ENCODE measurements around the gene NSUN4. TPM values are rescaled to one million over a fixed set of nuclear protein-coding genes. Genes with fewer than 3 reads are reported as not detected.
"Not testable (repeated sequence)": the region's sequence is repeated elsewhere in the genome, so short reads cannot be mapped to it uniquely, and the experiment has no call there.

NSUN4 gene
- total RNA-seq, 4 donors from 2014 or later, result 15.6 to 62.3 (median 22.9) TPM

DNA sequence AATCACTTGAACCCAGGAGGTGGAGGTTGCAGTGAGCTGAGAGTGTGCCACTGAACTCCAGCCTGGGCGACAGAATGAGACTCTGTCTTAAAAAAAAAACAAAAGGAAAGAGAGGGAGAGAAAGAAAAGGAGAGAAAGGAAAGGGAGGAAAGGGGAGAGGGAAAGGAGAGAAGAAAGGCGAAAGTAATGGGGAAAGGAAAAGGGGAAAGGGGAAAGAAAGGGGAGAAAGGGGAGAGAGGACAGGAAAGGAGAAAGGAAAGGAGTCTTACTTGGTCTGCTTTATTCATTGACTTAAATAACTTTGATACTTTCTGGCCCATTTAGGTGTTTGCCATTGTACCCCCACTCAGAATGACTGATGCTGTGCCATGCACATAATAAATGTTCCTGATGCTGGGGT, 11.8 kb downstream of the NSUN4 start:
- intact Hi-C loops (cut with DNase I; ENCODE audit: low total_unique reads), result no loop called here
- 94 to 97% methylated on average over 2 of the region's 2 CpGs for WGBS, 2 donors
- no peak overlapping the region for H3K4me3 ChIP-seq (ENCODE audit: low read depth, poor library complexity, severe bottlenecking)
- DNase-seq (ENCODE audit: low spot score in 2 of 2), result no peak
- TF ChIP-seq POLR2A (IDR thresholded peaks at IDR 0.05), result no peak
- TF ChIP-seq, protein P1, sequence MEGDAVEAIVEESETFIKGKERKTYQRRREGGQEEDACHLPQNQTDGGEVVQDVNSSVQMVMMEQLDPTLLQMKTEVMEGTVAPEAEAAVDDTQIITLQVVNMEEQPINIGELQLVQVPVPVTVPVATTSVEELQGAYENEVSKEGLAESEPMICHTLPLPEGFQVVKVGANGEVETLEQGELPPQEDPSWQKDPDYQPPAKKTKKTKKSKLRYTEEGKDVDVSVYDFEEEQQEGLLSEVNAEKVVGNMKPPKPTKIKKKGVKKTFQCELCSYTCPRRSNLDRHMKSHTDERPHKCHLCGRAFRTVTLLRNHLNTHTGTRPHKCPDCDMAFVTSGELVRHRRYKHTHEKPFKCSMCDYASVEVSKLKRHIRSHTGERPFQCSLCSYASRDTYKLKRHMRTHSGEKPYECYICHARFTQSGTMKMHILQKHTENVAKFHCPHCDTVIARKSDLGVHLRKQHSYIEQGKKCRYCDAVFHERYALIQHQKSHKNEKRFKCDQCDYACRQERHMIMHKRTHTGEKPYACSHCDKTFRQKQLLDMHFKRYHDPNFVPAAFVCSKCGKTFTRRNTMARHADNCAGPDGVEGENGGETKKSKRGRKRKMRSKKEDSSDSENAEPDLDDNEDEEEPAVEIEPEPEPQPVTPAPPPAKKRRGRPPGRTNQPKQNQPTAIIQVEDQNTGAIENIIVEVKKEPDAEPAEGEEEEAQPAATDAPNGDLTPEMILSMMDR (IDR thresholded peaks at IDR 0.05), result no peak

DNA sequence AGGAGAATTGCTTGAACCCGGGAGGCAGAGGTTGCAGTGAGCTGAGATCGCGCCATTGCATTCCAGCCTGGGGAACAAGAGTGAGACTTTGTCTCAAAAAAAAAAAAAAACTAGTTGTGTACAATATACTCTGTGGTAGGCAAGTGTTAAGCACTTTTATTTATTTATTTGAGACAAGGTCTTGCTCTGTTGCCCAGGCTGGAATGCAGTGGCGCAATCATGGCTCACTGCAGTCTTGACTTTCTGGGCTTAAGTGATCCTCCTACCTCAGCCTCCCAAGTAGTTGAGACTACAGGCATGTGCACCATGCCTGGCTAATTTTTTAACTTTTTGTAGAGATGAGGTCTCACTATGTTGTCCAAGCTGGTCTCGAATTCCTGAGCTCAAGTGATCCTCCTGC, 15.3 kb downstream of the NSUN4 start:
- DNase-seq (ENCODE audit: low spot score in 2 of 2); intact Hi-C loops (cut with DNase I; ENCODE audit: low total_unique reads); H3K4me3 ChIP-seq (ENCODE audit: low read depth, poor library complexity, severe bottlenecking): not testable (repeated sequence)
- WGBS, 2 donors, result 88 to 99% methylated on average over 5 of the region's 5 CpGs

DNA sequence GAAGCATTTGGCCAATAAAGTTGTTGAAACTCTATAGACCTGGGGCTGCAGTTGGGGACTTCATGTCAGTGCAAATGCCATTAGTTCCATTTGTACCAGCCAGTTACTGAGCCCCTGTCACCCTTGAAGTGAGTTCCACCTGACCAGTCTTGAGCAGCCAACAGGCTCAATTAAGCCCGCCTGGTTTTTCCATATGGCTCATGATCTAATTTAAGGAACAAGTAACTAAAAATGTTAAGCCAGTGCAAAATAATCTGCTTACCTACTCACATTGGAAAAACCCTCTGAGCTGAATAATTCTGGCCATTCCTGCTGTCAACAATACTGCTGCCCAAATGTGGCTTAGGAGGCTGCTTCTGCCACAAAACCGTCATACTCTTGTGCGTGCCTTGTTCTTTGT, 21.6 kb downstream of the NSUN4 start:
- TF ChIP-seq, protein P1 (IDR thresholded peaks at IDR 0.05), result no peak
- no peak for TF ChIP-seq POLR2A (IDR thresholded peaks at IDR 0.05)
- no peak overlapping the region for H3K4me3 ChIP-seq (ENCODE audit: low read depth, poor library complexity, severe bottlenecking)
- 84 to 88% methylated on average over 3 of the region's 3 CpGs for WGBS, 2 donors
- intact Hi-C loops (cut with DNase I; ENCODE audit: low total_unique reads), result no loop called here
- DNase-seq (ENCODE audit: low spot score in 2 of 2), result no peak

DNA sequence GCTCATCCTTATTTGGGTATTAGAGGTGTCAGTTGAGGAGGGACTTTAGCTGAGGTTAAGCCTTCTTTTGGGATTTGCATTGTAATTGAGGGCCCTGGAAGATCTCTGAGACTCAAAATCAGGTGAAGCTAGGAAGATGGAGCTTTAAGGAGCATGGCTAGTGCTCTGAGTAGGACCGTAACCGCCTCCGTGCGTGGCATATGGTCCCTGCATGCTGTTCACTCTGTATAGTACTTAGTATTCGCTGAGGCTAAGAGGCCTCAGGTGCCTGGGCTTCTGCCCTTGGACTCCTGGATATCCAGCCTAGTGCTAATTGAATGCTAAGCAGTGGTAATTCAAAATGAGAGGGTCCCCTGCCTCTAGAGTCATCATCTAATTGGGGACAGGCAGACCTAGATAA, 22.5 kb downstream of the NSUN4 start:
- 93 to 97% methylated on average over 5 of the region's 5 CpGs for WGBS, 2 donors
- no peak for DNase-seq (ENCODE audit: low spot score in 2 of 2)
- intact Hi-C loops (cut with DNase I; ENCODE audit: low total_unique reads), result no loop called here
- no peak overlapping the region for H3K4me3 ChIP-seq (ENCODE audit: low read depth, poor library complexity, severe bottlenecking)
- TF ChIP-seq POLR2A (IDR thresholded peaks at IDR 0.05), result no peak
- TF ChIP-seq, protein P1 (IDR thresholded peaks at IDR 0.05), result no peak

DNA sequence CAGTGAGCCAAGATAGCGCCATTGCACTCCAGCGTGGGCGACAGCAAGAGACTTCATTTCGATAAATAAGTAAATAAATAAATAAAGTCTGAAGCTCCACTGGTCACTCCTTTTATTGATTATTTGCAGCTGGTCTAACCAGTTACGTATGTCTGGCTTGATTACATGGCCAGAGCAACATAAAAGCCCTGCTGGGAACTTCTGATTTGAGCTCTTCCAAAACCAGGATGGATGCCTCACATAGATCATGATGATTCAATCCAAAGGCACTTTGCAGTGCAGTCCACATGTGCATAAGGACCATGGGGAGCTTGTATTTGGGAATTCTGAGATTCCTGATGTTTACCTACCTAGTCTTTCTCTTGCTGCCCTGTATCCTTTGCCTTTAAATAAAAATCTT, 24.0 kb downstream of the NSUN4 start:
- no peak overlapping the region for H3K4me3 ChIP-seq (ENCODE audit: low read depth, poor library complexity, severe bottlenecking)
- intact Hi-C loops (cut with DNase I; ENCODE audit: low total_unique reads), result no loop called here
- no peak for DNase-seq (ENCODE audit: low spot score in 2 of 2)
- 67 to 92% methylated on average over 5 of the region's 5 CpGs for WGBS, 2 donors
- TF ChIP-seq POLR2A (IDR thresholded peaks at IDR 0.05), result no peak
- TF ChIP-seq, protein P1 (IDR thresholded peaks at IDR 0.05), result no peak

DNA sequence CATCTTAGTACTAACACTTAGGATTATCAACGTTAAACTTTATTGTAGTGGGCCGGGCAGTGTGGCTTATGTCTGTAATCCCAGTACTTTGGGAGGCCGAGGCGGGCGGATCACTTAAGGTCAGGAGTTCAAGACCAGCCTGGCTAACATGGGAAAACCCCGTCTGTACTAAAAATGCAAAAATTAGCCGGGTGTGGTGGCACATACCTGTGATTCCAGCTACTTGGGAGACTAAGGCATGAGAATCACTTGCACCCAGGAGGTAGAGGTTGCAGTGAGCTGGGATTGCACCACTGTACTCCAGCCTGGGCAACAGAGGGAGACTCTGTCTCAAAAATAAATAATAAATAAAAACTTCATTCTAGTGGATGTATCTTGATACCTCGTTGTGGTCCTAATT, 25.2 kb downstream of the NSUN4 start:
- 93 to 96% methylated on average over 8 of the region's 8 CpGs for WGBS, 2 donors
- intact Hi-C loops (cut with DNase I; ENCODE audit: low total_unique reads); DNase-seq (ENCODE audit: low spot score in 2 of 2); H3K4me3 ChIP-seq (ENCODE audit: low read depth, poor library complexity, severe bottlenecking): not testable (repeated sequence)

DNA sequence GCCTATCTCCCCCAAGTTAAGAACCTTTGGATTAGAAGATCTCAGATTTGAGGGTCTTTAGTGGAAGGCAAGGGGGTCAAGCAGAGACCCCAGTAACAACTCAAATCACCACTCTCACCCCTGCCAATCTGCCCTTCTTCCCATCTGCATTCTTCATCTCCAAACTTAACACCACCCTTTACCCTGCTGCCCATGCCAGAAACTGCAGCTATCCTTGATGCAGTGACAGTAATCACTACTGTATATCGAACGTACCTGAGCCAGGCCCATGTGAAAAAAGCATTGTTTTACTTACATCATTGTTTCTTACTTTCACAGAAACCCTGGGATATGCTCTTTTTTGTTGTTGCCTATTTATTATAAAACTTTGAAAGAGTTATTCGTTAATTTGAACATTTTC, 26.5 kb downstream of the NSUN4 start:
- no peak for TF ChIP-seq POLR2A (IDR thresholded peaks at IDR 0.05)
- TF ChIP-seq, protein P1 (IDR thresholded peaks at IDR 0.05), result no peak
- WGBS, 2 donors, result 89% methylated on average over 3 of the region's 3 CpGs
- DNase-seq (ENCODE audit: low spot score in 2 of 2), result no peak
- intact Hi-C loops (cut with DNase I; ENCODE audit: low total_unique reads), result no loop called here
- no peak overlapping the region for H3K4me3 ChIP-seq (ENCODE audit: low read depth, poor library complexity, severe bottlenecking)

DNA sequence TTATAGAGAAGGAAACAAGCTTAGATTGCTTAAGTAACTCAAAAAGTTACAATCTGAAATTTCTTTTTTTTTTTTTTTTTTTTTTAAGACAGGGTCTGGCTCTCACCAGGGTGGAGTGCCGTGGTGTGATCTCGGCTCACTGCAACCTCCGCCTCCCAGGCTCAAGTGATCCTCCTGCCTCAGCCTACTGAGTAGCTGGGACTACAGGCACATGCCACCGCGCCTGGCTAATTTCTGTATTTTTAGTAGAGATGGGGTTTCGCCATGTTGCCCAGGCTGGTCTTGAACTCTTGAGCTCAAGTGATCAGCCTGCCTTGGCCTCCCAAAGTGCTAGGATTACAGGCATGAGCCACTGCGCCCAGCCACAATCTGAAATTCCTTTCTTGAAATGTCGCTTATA, 27.1 kb downstream of the NSUN4 start:
- H3K4me3 ChIP-seq (ENCODE audit: low read depth, poor library complexity, severe bottlenecking); DNase-seq (ENCODE audit: low spot score in 2 of 2); intact Hi-C loops (cut with DNase I; ENCODE audit: low total_unique reads): not testable (repeated sequence)
- 98 to 99% methylated on average over 8 of the region's 8 CpGs for WGBS, 2 donors

Measured in lower leg skin (tissue), 4 donors.